Skin epidermis (tissue), 12 donors: ENCODE measurements around the gene NR5A1.

ENCODE experiments used
- H3K27ac ChIP-seq, 21 experiments: fragments of 200-600 bp; sonication (generic) in 11 of 21; one replicate each; pipeline ENCODE4 v1.5.0; 2020; ENCODE audit warnings: mild to moderate bottlenecking in 3 of 21, inconsistent platforms in 2 of 21, moderate library complexity in 2 of 21
- H3K4me3 ChIP-seq, 7 experiments: fragments of 200-600 bp; sonication (generic) in 2 of 7; one replicate each; pipeline ENCODE4 v1.5.0; 2020; ENCODE audit warnings: inconsistent platforms in 2 of 7, mild to moderate bottlenecking in 2 of 7, moderate library complexity in 1 of 7

Gene NR5A1

GRCh38 chr9:124506931-124507879, at the start of gene NR5A1:
TSS of gene NR5A1 (minus strand) at chr9:124507399. CDS start at chr9:124503395, 4,004 bp downstream.
- no peak within 1 kb of the TSS for H3K4me3 ChIP-seq
- no peak within 1 kb of the TSS for H3K27ac ChIP-seq

- H3K27ac ChIP-seq, result no peak overlapping the region
Observed at GRCh38 chr9:124555043-124555442, 47.8 kb upstream of the NR5A1 start.

GRCh38 chr9:124553738-124554137, 46.5 kb upstream of the NR5A1 start:
- Histone ChIP-seq H3K4me3 (no peak overlapping the region), H3K27ac (no peak overlapping the region)

More at GRCh38 chr9:124555043-124555442, 47.8 kb upstream of the NR5A1 start:
- no peak overlapping the region for H3K4me3 ChIP-seq

GRCh38 chr9:124552273-124552605, 45.0 kb upstream of the NR5A1 start:
- Histone ChIP-seq H3K4me3 (no peak overlapping the region), H3K27ac (no peak overlapping the region)

GRCh38 chr9:124551472-124552272, 44.5 kb upstream of the NR5A1 start:
- Histone ChIP-seq H3K4me3 (no peak overlapping the region), H3K27ac (no peak overlapping the region)

GRCh38 chr9:124550072-124550471, 42.9 kb upstream of the NR5A1 start:
- Histone ChIP-seq H3K4me3 (no peak overlapping the region), H3K27ac (no peak overlapping the region)

- Histone ChIP-seq H3K27ac (no peak overlapping the region), H3K4me3 (no peak overlapping the region)
Observed at GRCh38 chr9:124549016-124549415, 41.8 kb upstream of the NR5A1 start.

GRCh38 chr9:124544535-124544934, 37.3 kb upstream of the NR5A1 start:
- Histone ChIP-seq H3K27ac (no peak overlapping the region), H3K4me3 (no peak overlapping the region)

GRCh38 chr9:124541824-124542223, 34.6 kb upstream of the NR5A1 start:
- Histone ChIP-seq H3K27ac (no peak overlapping the region), H3K4me3 (no peak overlapping the region)

GRCh38 chr9:124537926-124538325, 30.7 kb upstream of the NR5A1 start:
- H3K4me3 ChIP-seq, result no peak overlapping the region

GRCh38 chr9:124535846-124536245, 28.6 kb upstream of the NR5A1 start:
- Histone ChIP-seq H3K27ac (no peak overlapping the region), H3K4me3 (no peak overlapping the region)

More at GRCh38 chr9:124537926-124538325, 30.7 kb upstream of the NR5A1 start:
- no peak overlapping the region for H3K27ac ChIP-seq

GRCh38 chr9:124532897-124533296, 25.7 kb upstream of the NR5A1 start:
- Histone ChIP-seq H3K27ac (no peak overlapping the region), H3K4me3 (no peak overlapping the region)

GRCh38 chr9:124531115-124531514, 23.9 kb upstream of the NR5A1 start:
- H3K27ac ChIP-seq, result no peak overlapping the region
- no peak overlapping the region for H3K4me3 ChIP-seq

GRCh38 chr9:124530246-124530645, 23.0 kb upstream of the NR5A1 start:
- no peak overlapping the region for H3K4me3 ChIP-seq
- no peak overlapping the region for H3K27ac ChIP-seq

- Histone ChIP-seq H3K4me3 (no peak overlapping the region), H3K27ac (no peak overlapping the region)
Observed at GRCh38 chr9:124527781-124528180, 20.6 kb upstream of the NR5A1 start.

- Histone ChIP-seq H3K4me3 (no peak overlapping the region), H3K27ac (no peak overlapping the region)
Observed at GRCh38 chr9:124526174-124526573, 19.0 kb upstream of the NR5A1 start.

GRCh38 chr9:124522121-124523098, 15.2 kb upstream of the NR5A1 start:
- H3K4me3 ChIP-seq, result no peak overlapping the region
- no peak overlapping the region for H3K27ac ChIP-seq

GRCh38 chr9:124521142-124521541, 13.9 kb upstream of the NR5A1 start:
- H3K27ac ChIP-seq, result no peak overlapping the region

GRCh38 chr9:124520206-124520596, 13.0 kb upstream of the NR5A1 start:
- H3K27ac ChIP-seq, result no peak overlapping the region
- H3K4me3 ChIP-seq, result no peak overlapping the region

More at GRCh38 chr9:124521142-124521541, 13.9 kb upstream of the NR5A1 start:
- H3K4me3 ChIP-seq, result no peak overlapping the region

- no peak overlapping the region for H3K27ac ChIP-seq
- no peak overlapping the region for H3K4me3 ChIP-seq
Observed at GRCh38 chr9:124518116-124518515, 10.9 kb upstream of the NR5A1 start.
